T-helper 22 cell (primary cell): ENCODE results near the gene ARMC2.
"Not testable (repeated sequence)": the region's sequence is repeated elsewhere in the genome, so short reads cannot be mapped to it uniquely, and the experiment has no call there.

Experiments
- DNase-seq: peaks from one replicate; pipeline ENCODE4 v3.0.0-alpha.2; 2020; ENCODE audit warnings: low read depth

ARMC2 gene

GRCh38 chr6:108848116-108848868 lies at the start of gene ARMC2:
ARMC2 (plus strand) TSS chr6:108848422; CDS start chr6:108854268, 5,846 bp downstream.
- DNase-seq: peak; percentile 73

GRCh38 chr6:108798670-108799353 lies 49.4 kb upstream of the ARMC2 start:
- DNase-seq: peak; percentile 9

DNA sequence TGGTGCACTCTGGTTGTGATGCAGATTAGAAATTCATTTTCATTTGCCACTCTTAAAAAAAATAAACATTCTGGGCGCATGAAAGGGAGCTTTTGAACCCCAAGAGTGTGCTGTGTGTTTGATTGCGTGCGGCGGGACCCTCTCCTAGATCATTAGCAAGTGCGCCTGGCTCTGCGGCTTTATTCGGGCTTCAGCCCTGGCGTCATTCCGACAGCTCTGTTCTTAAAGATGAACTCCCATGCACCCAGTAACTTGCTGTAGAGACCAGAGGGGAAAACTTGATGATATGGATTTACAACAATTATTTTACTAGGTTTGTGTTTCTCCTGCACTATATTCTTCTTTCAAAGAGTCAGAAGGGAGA lies 48.9 kb upstream of the ARMC2 start:
- DNase-seq: no peak

GRCh38 chr6:108799791-108800190 lies 48.4 kb upstream of the ARMC2 start:
- no peak for DNase-seq

GRCh38 chr6:108800427-108800864 lies 47.8 kb upstream of the ARMC2 start:
- DNase-seq: no peak

- DNase-seq: no peak
These were observed 46.9 kb upstream of the ARMC2 start for GRCh38 chr6:108801366-108801765.

DNA sequence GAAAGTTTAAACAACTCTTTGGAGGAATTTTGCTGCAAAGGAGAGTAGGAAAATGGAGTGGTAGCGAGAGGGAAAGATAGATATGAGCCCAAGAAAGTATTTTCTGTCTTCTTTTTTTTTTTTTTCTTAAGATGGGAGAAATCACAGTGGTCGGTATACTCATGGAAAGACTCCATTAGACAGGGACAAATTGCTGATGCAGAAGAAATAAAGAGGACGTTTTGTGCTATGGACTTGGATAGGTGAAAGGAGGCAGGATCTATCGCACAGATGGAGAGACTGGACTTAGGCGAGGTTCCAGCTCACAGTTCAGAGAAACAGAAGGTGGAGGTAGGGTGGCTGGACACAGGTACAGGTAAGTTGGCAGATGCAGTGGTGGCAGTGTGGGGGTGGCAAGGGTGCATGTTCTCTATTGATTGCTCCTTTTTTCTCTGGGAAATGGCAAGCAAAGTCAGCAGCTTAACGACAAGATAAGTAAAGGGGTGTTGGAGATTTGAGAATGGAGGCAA lies 44.2 kb upstream of the ARMC2 start:
- no peak for DNase-seq

DNA sequence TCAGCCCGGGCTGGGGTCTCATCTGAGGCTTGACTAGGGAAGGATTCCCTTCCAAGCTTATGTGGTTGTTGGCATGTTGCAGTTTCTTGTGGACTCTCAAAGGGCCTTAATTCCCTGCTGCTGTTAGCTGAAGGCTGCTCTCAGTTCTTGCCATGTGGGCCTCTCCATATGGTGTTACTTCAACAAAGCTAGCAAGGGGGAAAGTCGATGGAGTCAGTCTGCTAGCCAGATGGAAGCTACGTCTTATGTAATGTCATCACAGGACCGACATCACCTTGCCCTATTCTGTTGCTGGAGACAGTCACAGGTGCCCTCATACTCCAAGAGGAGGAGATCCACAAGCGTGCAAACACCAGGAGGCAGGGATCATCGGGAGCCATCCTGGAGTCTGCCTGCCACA lies 43.3 kb upstream of the ARMC2 start:
- DNase-seq: no peak

DNA sequence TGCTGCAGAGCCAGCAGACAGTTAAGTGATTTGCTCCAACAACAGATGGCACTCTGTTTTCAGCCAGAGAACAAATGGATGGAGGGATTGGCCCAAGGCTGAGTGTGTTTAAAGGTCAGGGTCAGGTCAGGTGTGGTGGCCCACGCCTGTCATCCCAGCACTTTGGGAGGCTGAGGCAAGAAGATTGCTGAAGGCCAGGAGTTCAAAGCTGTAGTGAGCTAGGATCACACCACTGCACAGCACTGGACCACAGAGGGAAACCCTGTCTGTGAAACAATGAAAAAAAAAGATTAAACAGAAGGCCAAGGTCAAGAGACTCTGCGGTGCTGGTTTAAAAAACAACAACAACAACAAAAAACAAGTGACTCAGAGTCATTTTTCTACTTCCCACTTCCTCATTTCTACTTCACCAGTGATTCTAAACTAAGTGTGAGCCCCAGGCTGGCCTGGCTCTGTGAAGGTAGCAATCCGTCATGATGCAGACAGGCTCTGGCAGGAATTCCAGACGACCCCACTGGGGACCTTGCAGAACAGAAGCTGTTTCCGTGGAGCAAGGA lies 42.5 kb upstream of the ARMC2 start:
- no peak for DNase-seq

GRCh38 chr6:108806171-108806570 lies 42.1 kb upstream of the ARMC2 start:
- no peak for DNase-seq

DNA sequence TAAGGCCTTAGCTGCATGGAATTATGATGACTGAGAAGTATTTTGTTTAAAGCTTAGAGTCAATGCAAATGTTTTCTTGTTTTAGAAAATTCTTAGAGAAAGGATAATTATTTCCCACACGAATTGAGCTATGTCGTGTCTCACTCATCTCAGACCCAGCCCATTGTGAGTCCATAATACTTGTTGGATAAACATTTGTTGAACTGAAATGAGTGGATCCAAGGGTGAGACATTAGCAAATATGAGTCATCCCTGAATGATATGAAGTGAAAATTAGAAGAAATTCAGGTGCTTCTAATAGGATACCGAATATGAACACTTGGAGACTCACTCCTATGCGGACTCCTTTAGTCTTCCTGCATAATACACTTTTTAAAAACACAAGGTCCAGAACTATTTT lies 41.6 kb upstream of the ARMC2 start:
- DNase-seq: no peak

- DNase-seq: no peak
These were observed 40.3 kb upstream of the ARMC2 start for GRCh38 chr6:108807928-108808327.

GRCh38 chr6:108809211-108809610 lies 39.0 kb upstream of the ARMC2 start:
- no peak for DNase-seq

- DNase-seq: no peak
These were observed 38.1 kb upstream of the ARMC2 start for GRCh38 chr6:108810057-108810643.

DNA sequence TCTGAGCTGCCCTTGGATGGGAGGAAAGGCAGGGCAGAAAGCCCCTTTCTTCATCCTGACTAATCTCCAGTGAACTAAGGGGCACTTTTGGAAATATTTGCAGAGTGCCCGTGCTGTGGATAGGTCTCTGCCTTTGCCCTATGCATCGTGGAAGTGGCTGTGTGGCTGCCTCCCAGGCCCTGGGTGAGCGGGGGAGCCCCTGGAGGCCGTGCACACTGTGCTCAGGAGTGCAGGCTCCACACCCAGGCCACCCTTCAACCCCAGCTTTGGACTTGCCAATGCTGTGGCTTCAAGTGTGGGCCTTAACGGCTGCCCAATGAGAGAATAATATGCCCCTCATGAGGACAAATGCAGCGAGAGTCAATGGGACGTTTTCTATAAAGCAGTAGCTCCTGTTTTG lies 36.7 kb upstream of the ARMC2 start:
- DNase-seq: no peak

DNA sequence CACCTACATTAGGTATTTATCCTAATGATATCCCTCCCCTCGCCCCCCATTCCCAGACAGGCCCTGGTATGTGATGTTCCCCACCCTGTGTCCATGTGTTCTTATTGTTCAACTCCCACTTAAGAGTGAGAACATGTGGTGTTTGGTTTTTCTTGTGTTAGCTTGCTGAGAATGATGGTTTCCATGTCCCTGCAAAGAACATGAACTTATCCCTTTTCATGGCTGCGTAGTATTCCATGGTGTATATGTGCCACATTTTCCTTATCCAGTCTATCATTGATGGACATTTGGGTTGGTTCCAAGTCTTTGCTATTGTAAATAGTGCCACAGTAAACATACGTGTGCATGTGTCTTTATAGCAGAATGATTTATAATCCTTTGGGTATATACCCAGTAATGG lies 35.0 kb upstream of the ARMC2 start:
- DNase-seq: not testable (repeated sequence)

GRCh38 chr6:108817276-108817675 lies 30.9 kb upstream of the ARMC2 start:
- not testable (repeated sequence) for DNase-seq

DNA sequence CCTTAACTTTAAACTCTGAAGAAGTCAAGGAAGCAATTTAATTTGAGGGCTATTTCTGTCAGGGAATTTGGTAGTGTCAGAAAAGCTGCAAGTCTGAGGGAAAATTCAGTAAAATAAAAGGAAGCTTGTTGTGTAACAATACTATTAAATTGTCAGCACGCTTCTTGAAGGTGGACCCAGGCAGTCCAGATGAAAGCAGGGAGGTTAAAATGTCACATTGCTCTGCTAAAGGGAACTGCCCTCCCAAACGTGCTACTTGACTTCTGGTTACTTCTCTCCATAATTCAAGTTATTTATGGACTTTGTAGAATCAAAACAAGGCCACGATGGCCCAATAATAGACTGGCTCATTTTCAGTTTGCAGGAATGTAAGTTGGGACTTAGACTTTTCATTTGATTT lies 28.2 kb upstream of the ARMC2 start:
- DNase-seq: no peak

DNA sequence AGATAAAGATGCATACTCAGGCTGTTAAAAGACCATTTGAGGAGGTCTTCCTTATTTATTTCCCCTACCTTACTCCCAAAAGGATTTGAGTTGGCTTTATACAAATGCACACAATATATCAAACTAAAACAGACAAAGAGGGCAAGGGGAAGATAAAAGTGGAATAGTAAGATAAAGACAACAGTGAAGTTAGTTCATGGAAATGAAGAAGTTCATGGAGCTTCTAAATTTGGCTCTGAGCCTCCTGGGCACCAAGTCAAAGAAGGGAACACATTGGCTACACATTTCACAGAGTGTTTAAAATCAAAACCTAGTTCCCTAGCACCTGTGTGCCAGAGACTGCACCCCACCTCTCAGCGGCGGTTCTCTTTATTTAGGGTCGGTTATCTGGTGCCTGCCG lies 25.8 kb upstream of the ARMC2 start:
- no peak for DNase-seq

DNA sequence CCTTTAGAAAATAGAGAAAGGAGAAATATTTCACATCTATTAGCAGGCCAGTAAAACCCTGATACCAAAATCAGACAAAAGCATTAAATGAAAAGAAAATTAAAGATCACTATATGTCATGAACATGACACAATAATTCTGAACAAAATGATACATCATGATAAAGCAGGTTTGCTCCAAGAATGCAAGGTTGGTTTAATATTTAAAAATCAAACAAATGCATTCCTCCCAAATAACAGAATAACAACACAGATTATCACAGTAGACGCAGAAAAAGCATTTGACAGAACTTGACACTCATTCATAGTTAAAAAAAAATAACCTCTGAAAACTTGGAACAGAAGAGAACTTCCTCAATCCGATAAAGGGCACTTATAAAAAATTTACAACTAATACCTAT lies 22.9 kb upstream of the ARMC2 start:
- DNase-seq: no peak

- no peak for DNase-seq
These were observed 17.1 kb upstream of the ARMC2 start for GRCh38 chr6:108831104-108831503.

GRCh38 chr6:108832738-108833137 lies 15.5 kb upstream of the ARMC2 start:
- DNase-seq: no peak
